ENCODE measurements around the gene CCHCR1. TPM values are rescaled to one million over a fixed set of nuclear protein-coding genes. Genes with fewer than 3 reads are reported as not detected.

The CCHCR1 gene
- total and polyA plus RNA-seq, 2 of the 8 experiments (the other 6 are each of a cell fraction or from before 2014, with no cell fraction given): 20.9 to 38.0 TPM

GRCh38 chr6:31205638-31206037 lies 48.0 kb upstream of the CCHCR1 start:
- Histone ChIP-seq H3K23me2 (ENCODE audit: low read depth, low read length) (no peaks in the 10 kb centered on the region), H3K36me3 (ENCODE audit: control insufficient read depth in 2 of 4, insufficient read depth in 4 of 4, low read length in 3 of 4) (no peaks in the 10 kb centered on the region), H2BK120ac (replicated peaks; ENCODE audit: low read depth, low read length) (no peak overlapping the region), H3K23ac (ENCODE audit: insufficient read length) (no peak overlapping the region), H4K91ac (replicated peaks; ENCODE audit: insufficient read length, low read length) (no peak overlapping the region), H3K56ac (replicated peaks; ENCODE audit: insufficient read length, low read depth, low read length) (no peak overlapping the region), H3K27ac (ENCODE audit: low read depth, low read length) (no peak overlapping the region), H2AK5ac (ENCODE audit: low read depth, low read length) (no peak overlapping the region), H2BK20ac (ENCODE audit: low read length) (no peak overlapping the region), H3K4ac (replicated peaks; ENCODE audit: insufficient read length, low read depth, low read length) (no peak overlapping the region), H2BK15ac (ENCODE audit: low read length) (no peak overlapping the region), H2BK12ac (ENCODE audit: low read depth, low read length) (no peak overlapping the region), H3K14ac (ENCODE audit: insufficient read length) (no peak overlapping the region), H3K79me2 (ENCODE audit: control insufficient read depth in 1 of 2, insufficient read depth in 2 of 2, low read length in 2 of 2) (no peaks in the 10 kb centered on the region), H3K4me2 (ENCODE audit: insufficient read depth in 1 of 2, low read depth in 2 of 2, low read length in 2 of 2) (no peak overlapping the region), H4K20me1 (replicated peaks in 1 of 2; ENCODE audit: control insufficient read depth in 1 of 2, insufficient read depth in 2 of 2, low read length in 2 of 2) (no peaks in the 10 kb centered on the region), H3K9me3 (ENCODE audit: insufficient read depth in 2 of 2, low read depth in 1 of 2, low read length in 1 of 2) (peaks cover 0 to 3% of the 10 kb centered on the region in 2 experiments; a peak in 1 of 4 replicates), H3K27me3 (replicated peaks in 1 of 4; ENCODE audit: control insufficient read depth in 3 of 4, extremely low read depth in 1 of 4, insufficient read depth in 3 of 4, low read length in 3 of 4) (no peaks in the 10 kb centered on the region), H2BK5ac (ENCODE audit: low read depth, low read length) (no peak overlapping the region), H2AFZ (ENCODE audit: low read length) (no peak overlapping the region), H3K18ac (ENCODE audit: extremely low read depth, low read length) (no peak overlapping the region), H3K4me3 (ENCODE audit: extremely low read depth in 1 of 4, insufficient read depth in 2 of 4, low read depth in 3 of 4, low read length in 4 of 4) (no peak overlapping the region), H3K9ac (replicated peaks in 1 of 4; ENCODE audit: extremely low read depth in 1 of 4, low read depth in 3 of 4, low read length in 3 of 4) (no peak overlapping the region), H3K4me1 (replicated peaks in 1 of 4; ENCODE audit: control insufficient read depth in 3 of 4, insufficient read depth in 4 of 4, low read length in 3 of 4) (peaks cover 7 to 12% (median 9%) of the 10 kb centered on the region in 4 experiments), H4K8ac (ENCODE audit: extremely low read depth, insufficient read depth, low read length) (no peak overlapping the region), H3K79me1 (ENCODE audit: low read depth, low read length) (no peaks in the 10 kb centered on the region), H4K5ac (ENCODE audit: insufficient read length, low read depth, low read length) (no peak overlapping the region)
- no peak for DNase-seq (ENCODE audit: low read depth in 1 of 2, low spot score in 2 of 2)
- ChIA-PET POLR2A (ENCODE audit: partially characterized antibody) (no interaction called here), CTCF (ENCODE audit: partially characterized antibody) (interaction anchor here (0.6 to 2.3 kb wide), 2 partner anchors 9 to 17 kb away, joined by 3 to 8 read pairs; no protein-coding TSS in a partner anchor)
- WGBS, 2 experiments (ENCODE audit: extremely low coverage in 1 of 2, insufficient coverage in 1 of 2, insufficient read length in 1 of 2, insufficient replicate concordance in 2 of 2, low coverage in 1 of 2, low lambda C conversion rate in 2 of 2, missing lambda C conversion rate in 1 of 2): 89 to 100% methylated on average over 1 to 2 of the region's 2 CpGs
- no peak for FAIRE-seq
